ENCODE data around the gene NID2. TPM values are rescaled to one million over a fixed set of nuclear protein-coding genes. Genes with fewer than 3 reads are reported as not detected.

Gene NID2
- total RNA-seq, 1 experiment from 2014 or later, result 12.6 TPM

GRCh38 chr14:52080808-52081755, 12.2 kb upstream of the NID2 start:
- intact Hi-C loops (cut with micrococcal nuclease; ENCODE audit: unreplicated experiment), result no loop called here
- no peak overlapping the region for H3K4me3 ChIP-seq (ENCODE audit: low read depth, low read length, poor library complexity, severe bottlenecking)
- H3K4me1 ChIP-seq (ENCODE audit: insufficient read depth, low read length, poor library complexity, severe bottlenecking), result no peaks in the 10 kb centered on the region
- no peaks in the 10 kb centered on the region for H3K27me3 ChIP-seq (replicated peaks; ENCODE audit: insufficient read depth, low read depth, low read length, poor library complexity)
- ChIA-PET CTCF (interaction anchor here (0.7 kb wide), 1 partner anchor 9 kb away, joined by 3 read pairs; no protein-coding TSS in a partner anchor), POLR2A (ENCODE audit: low non-redundant PET) (no interaction called here)
- no peak for TF ChIP-seq CTCF (conservative IDR thresholded peaks at IDR 0.05; ENCODE audit: low read depth, low read length)
- no peak for TF ChIP-seq EZH2 (IDR thresholded peaks at IDR 0.05; ENCODE audit: borderline replicate concordance, low read depth, low read length, poor library complexity, severe bottlenecking)
- BruUV-seq (replicated peaks), result no TSS peak
- H3K9me3 ChIP-seq (ENCODE audit: low read depth, low read length, poor library complexity, severe bottlenecking), result no peaks in the 10 kb centered on the region
- H3K27ac ChIP-seq (ENCODE audit: low read depth, low read length, poor library complexity, severe bottlenecking), result no peak overlapping the region
- no peak for DNase-seq (ENCODE audit: low spot score)
- H3K36me3 ChIP-seq (ENCODE audit: insufficient read depth, low read length, poor library complexity, severe bottlenecking), result no peaks in the 10 kb centered on the region

DNA sequence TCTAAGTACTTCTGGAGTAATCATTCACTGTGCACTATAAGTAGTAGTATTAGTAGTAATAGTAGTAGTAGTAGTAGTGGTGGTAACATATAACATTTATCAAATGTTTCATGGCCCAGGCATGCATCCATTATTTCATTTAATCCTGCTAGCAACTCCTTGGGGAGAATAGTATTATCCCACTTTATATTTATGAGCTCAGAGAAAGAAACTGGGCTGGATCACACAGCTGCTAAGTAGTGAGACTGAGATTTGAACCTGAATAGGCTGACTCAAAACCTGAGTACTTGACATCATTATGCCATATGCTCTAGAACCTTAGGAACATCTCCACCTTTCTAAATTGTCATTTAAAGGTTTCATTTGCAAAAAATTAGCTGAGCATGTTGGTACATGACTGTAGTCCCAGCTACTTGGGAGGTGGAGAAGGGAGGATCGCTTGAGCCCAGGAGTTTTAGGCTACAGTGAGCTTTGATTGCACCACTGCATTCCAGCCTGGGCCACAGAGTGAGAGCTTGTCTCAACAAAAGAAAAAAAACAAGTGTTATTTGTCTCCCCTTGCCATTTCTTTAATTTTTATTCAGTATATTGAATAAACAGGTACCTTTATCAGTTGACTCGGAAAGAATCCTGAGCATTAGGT, 11.4 kb upstream of the NID2 start:
- Histone ChIP-seq H3K4me3 (ENCODE audit: low read depth, low read length, poor library complexity, severe bottlenecking) (no peak overlapping the region), H3K27me3 (replicated peaks; ENCODE audit: insufficient read depth, low read depth, low read length, poor library complexity) (no peaks in the 10 kb centered on the region), H3K27ac (ENCODE audit: low read depth, low read length, poor library complexity, severe bottlenecking) (no peak overlapping the region), H3K36me3 (ENCODE audit: insufficient read depth, low read length, poor library complexity, severe bottlenecking) (no peaks in the 10 kb centered on the region), H3K9me3 (ENCODE audit: low read depth, low read length, poor library complexity, severe bottlenecking) (no peaks in the 10 kb centered on the region), H3K4me1 (ENCODE audit: insufficient read depth, low read length, poor library complexity, severe bottlenecking) (no peaks in the 10 kb centered on the region)
- intact Hi-C loops (cut with micrococcal nuclease; ENCODE audit: unreplicated experiment), result no loop called here
- no TSS peak for BruUV-seq (replicated peaks)
- no peak for TF ChIP-seq EZH2 (IDR thresholded peaks at IDR 0.05; ENCODE audit: borderline replicate concordance, low read depth, low read length, poor library complexity, severe bottlenecking)
- no peak for TF ChIP-seq CTCF (conservative IDR thresholded peaks at IDR 0.05; ENCODE audit: low read depth, low read length)
- no peak for DNase-seq (ENCODE audit: low spot score)
- ChIA-PET CTCF (interaction anchor here (0.7 kb wide), 1 partner anchor 9 kb away, joined by 3 read pairs; no protein-coding TSS in a partner anchor), POLR2A (ENCODE audit: low non-redundant PET) (no interaction called here)

DNA sequence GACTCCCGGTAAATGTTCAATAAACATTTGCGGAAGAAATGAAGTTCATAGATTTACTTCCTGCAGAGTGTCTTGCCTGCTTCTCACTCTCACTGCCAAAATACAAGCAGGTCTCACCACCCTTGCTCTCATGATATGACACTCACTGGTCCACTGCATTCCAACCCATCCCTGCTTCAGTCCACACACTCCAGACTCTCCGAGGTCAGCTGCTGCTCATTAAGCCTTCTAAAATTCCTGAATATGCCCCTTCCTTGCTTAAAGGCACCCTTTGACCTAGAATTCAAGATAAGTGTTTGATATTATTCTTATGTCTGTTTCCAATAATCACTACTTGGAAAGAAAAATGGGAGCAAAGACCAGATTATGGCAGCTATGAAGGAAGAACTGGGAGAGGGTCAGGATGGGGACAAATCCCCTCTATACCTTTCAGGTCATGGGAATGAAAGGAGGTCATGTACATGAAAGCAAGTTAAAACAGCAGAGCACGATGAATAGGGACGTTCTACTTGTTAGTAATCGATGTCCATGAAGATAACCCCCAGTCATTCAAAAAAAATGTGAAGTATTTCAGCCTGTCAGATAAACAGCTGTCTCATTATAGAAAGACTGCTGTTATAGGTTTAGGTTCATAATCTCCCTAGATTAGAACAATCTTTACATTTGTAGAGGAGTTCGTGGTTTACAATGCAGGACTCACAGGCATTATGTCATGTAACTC, 10.5 kb upstream of the NID2 start:
- TF ChIP-seq CTCF (conservative IDR thresholded peaks at IDR 0.05; ENCODE audit: low read depth, low read length) (no peak), EZH2 (IDR thresholded peaks at IDR 0.05; ENCODE audit: borderline replicate concordance, low read depth, low read length, poor library complexity, severe bottlenecking) (no peak)
- H3K4me1 ChIP-seq (ENCODE audit: insufficient read depth, low read length, poor library complexity, severe bottlenecking), result no peaks in the 10 kb centered on the region
- intact Hi-C loops (cut with micrococcal nuclease; ENCODE audit: unreplicated experiment), result no loop called here
- ChIA-PET POLR2A (ENCODE audit: low non-redundant PET) (no interaction called here), CTCF (no interaction called here)
- no peak overlapping the region for H3K27ac ChIP-seq (ENCODE audit: low read depth, low read length, poor library complexity, severe bottlenecking)
- no peaks in the 10 kb centered on the region for H3K36me3 ChIP-seq (ENCODE audit: insufficient read depth, low read length, poor library complexity, severe bottlenecking)
- no peak for DNase-seq (ENCODE audit: low spot score)
- no peak overlapping the region for H3K4me3 ChIP-seq (ENCODE audit: low read depth, low read length, poor library complexity, severe bottlenecking)
- H3K9me3 ChIP-seq (ENCODE audit: low read depth, low read length, poor library complexity, severe bottlenecking), result no peaks in the 10 kb centered on the region
- BruUV-seq (replicated peaks), result no TSS peak
- no peaks in the 10 kb centered on the region for H3K27me3 ChIP-seq (replicated peaks; ENCODE audit: insufficient read depth, low read depth, low read length, poor library complexity)

All from A673 (cell line).